ENCODE data around the gene ARID4B.

ARID4B gene

DNA sequence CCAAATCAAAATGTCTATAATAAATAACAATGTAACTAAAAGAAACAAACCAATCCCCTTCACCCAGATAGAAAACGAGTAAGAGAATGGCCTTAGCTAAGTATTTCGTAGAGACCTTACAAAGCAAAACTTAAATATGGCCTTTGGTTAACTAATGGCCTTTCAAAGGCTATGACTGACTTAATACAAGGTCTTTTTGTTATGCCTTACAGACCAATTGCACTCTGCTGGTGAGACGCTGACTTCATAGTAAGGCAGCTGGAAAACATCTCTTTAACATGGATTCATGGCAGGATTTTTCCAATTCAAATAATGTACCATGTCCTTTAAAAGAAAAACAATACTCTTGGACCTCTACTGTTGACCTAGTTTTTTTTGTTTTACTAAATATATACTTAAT, 23.5 kb upstream of the ARID4B start:
- H3K4me1 ChIP-seq (ENCODE audit: insufficient read depth, low read length), result no peaks in the 10 kb centered on the region
- H3K9ac ChIP-seq (ENCODE audit: low read depth, low read length), result no peak overlapping the region
- H3K4me3 ChIP-seq (ENCODE audit: low read length), result no peak overlapping the region
- no peak overlapping the region for H3K27ac ChIP-seq (ENCODE audit: low read depth, low read length)
- no peaks in the 10 kb centered on the region for H3K27me3 ChIP-seq (ENCODE audit: insufficient read depth, low read length)
- no peaks in the 10 kb centered on the region for H3K36me3 ChIP-seq (ENCODE audit: insufficient read depth, low read length)
- H3K9me3 ChIP-seq (ENCODE audit: insufficient read depth, low read depth, low read length), result no peaks in the 10 kb centered on the region
- 84% methylated on average over 3 of the region's 3 CpGs for WGBS

DNA sequence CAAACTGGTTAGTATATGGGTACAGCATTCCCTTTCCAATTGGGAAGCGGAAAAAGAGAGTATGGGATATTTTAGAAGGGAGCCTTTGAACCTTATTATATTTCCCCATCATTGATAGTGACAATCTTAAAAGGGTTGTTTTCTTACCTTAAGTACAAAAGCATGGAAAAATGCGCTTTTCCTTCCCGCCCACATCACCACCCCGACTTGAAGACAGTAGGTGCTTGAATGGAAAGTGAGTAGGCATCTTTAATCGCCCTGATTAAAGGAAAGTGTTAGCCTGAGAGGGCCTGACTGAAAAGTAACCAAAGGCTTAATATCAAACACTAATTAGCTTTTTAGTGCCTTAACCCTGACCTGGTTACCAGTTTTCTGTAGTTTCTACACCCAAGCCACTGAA, 15.7 kb upstream of the ARID4B start:
- H3K27ac ChIP-seq (ENCODE audit: low read depth, low read length), result no peak overlapping the region
- no peaks in the 10 kb centered on the region for H3K4me1 ChIP-seq (ENCODE audit: insufficient read depth, low read length)
- no peaks in the 10 kb centered on the region for H3K9me3 ChIP-seq (ENCODE audit: insufficient read depth, low read depth, low read length)
- H3K9ac ChIP-seq (ENCODE audit: low read depth, low read length), result no peak overlapping the region
- peaks cover 16% of the 10 kb centered on the region for H3K36me3 ChIP-seq (ENCODE audit: insufficient read depth, low read length)
- H3K27me3 ChIP-seq (ENCODE audit: insufficient read depth, low read length), result no peaks in the 10 kb centered on the region
- WGBS, result 96% methylated on average over 3 of the region's 5 CpGs
- no peak overlapping the region for H3K4me3 ChIP-seq (ENCODE audit: low read length)

DNA sequence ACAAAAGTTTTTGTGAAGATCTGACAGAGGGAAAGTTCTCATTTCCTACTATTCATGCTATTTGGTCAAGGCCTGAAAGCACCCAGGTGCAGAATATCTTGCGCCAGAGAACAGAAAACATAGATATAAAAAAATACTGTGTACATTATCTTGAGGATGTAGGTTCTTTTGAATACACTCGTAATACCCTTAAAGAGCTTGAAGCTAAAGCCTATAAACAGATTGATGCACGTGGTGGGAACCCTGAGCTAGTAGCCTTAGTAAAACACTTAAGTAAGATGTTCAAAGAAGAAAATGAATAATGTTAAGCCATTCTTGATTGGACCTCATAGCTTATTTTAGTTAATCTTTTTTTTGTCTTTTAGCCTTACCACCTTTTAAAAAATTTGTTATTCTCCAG, 14.5 kb upstream of the ARID4B start:
- no peaks in the 10 kb centered on the region for H3K4me1 ChIP-seq (ENCODE audit: insufficient read depth, low read length)
- no peak overlapping the region for H3K4me3 ChIP-seq (ENCODE audit: low read length)
- no peak overlapping the region for H3K9ac ChIP-seq (ENCODE audit: low read depth, low read length)
- no peaks in the 10 kb centered on the region for H3K9me3 ChIP-seq (ENCODE audit: insufficient read depth, low read depth, low read length)
- H3K27ac ChIP-seq (ENCODE audit: low read depth, low read length), result no peak overlapping the region
- H3K27me3 ChIP-seq (ENCODE audit: insufficient read depth, low read length), result no peaks in the 10 kb centered on the region
- 91% methylated on average over 2 of the region's 3 CpGs for WGBS
- peaks cover 25% of the 10 kb centered on the region for H3K36me3 ChIP-seq (ENCODE audit: insufficient read depth, low read length)

- WGBS, result 86% methylated on average over 6 of the region's 6 CpGs
- no peaks in the 10 kb centered on the region for H3K4me1 ChIP-seq (ENCODE audit: insufficient read depth, low read length)
- peaks cover 29% of the 10 kb centered on the region for H3K36me3 ChIP-seq (ENCODE audit: insufficient read depth, low read length)
- no peak overlapping the region for H3K27ac ChIP-seq (ENCODE audit: low read depth, low read length)
- H3K27me3 ChIP-seq (ENCODE audit: insufficient read depth, low read length), result no peaks in the 10 kb centered on the region
- no peak overlapping the region for H3K9ac ChIP-seq (ENCODE audit: low read depth, low read length)
- H3K9me3 ChIP-seq (ENCODE audit: insufficient read depth, low read depth, low read length), result no peaks in the 10 kb centered on the region
- no peak overlapping the region for H3K4me3 ChIP-seq (ENCODE audit: low read length)
Measured at GRCh38 chr1:235342039-235342438, 14.1 kb upstream of the ARID4B start.

DNA sequence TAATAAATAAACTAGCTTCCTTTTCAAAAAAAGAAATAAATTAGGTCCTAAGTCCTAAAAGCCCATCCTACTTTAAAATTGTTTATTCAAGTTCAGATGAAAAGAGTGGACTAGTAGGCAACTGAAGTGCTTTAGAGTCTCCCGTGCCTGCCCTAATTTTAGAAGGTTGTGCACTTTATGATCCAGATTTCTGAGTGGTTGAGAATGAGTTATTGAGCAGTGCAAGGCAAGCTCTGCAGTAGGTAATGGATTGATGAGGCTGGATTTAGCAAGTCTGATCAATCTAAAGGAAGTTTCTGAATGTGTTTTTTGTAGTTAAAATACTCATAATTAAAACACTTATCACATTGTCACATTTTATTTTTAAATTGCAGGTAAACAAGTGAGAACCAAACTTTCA, 13.4 kb upstream of the ARID4B start:
- H3K27me3 ChIP-seq (ENCODE audit: insufficient read depth, low read length), result no peaks in the 10 kb centered on the region
- no peak overlapping the region for H3K4me3 ChIP-seq (ENCODE audit: low read length)
- no peak overlapping the region for H3K9ac ChIP-seq (ENCODE audit: low read depth, low read length)
- peaks cover 36% of the 10 kb centered on the region for H3K36me3 ChIP-seq (ENCODE audit: insufficient read depth, low read length)
- no peaks in the 10 kb centered on the region for H3K4me1 ChIP-seq (ENCODE audit: insufficient read depth, low read length)
- 94% methylated on average over 1 of the region's 1 CpG for WGBS
- no peaks in the 10 kb centered on the region for H3K9me3 ChIP-seq (ENCODE audit: insufficient read depth, low read depth, low read length)
- no peak overlapping the region for H3K27ac ChIP-seq (ENCODE audit: low read depth, low read length)

DNA sequence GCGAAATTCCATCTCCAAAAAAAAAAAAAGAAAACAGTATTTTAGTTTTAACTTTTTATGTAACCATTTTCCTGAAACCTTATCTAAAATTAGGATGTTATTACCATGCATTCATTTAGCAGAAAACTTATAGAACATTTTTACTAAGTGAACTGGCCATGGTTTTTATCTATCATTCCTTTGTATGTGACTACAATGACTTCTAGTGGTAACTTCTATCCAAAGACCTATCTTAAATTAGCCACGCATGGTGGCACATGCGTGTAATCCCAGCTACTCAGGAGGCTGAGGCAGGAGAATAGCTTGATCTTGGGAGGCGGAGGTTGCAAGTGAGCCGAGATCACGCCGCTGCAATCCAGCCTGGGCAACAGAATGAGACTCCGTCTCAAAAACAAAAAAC, 11.8 kb upstream of the ARID4B start:
- peaks cover 48% of the 10 kb centered on the region for H3K36me3 ChIP-seq (ENCODE audit: insufficient read depth, low read length)
- H3K9me3 ChIP-seq (ENCODE audit: insufficient read depth, low read depth, low read length), result no peaks in the 10 kb centered on the region
- H3K4me3 ChIP-seq (ENCODE audit: low read length), result no peak overlapping the region
- 79% methylated on average over 7 of the region's 8 CpGs for WGBS
- no peaks in the 10 kb centered on the region for H3K4me1 ChIP-seq (ENCODE audit: insufficient read depth, low read length)
- H3K27me3 ChIP-seq (ENCODE audit: insufficient read depth, low read length), result no peaks in the 10 kb centered on the region
- H3K27ac ChIP-seq (ENCODE audit: low read depth, low read length), result no peak overlapping the region
- H3K9ac ChIP-seq (ENCODE audit: low read depth, low read length), result no peak overlapping the region

GRCh38 chr1:235336903-235337302, 8.9 kb upstream of the ARID4B start:
- no peaks in the 10 kb centered on the region for H3K9me3 ChIP-seq (ENCODE audit: insufficient read depth, low read depth, low read length)
- H3K27me3 ChIP-seq (ENCODE audit: insufficient read depth, low read length), result no peaks in the 10 kb centered on the region
- no peak overlapping the region for H3K9ac ChIP-seq (ENCODE audit: low read depth, low read length)
- no peaks in the 10 kb centered on the region for H3K4me1 ChIP-seq (ENCODE audit: insufficient read depth, low read length)
- no peak overlapping the region for H3K4me3 ChIP-seq (ENCODE audit: low read length)
- H3K27ac ChIP-seq (ENCODE audit: low read depth, low read length), result no peak overlapping the region
- 95% methylated on average over 4 of the region's 4 CpGs for WGBS
- H3K36me3 ChIP-seq (ENCODE audit: insufficient read depth, low read length), result peaks cover 36% of the 10 kb centered on the region

DNA sequence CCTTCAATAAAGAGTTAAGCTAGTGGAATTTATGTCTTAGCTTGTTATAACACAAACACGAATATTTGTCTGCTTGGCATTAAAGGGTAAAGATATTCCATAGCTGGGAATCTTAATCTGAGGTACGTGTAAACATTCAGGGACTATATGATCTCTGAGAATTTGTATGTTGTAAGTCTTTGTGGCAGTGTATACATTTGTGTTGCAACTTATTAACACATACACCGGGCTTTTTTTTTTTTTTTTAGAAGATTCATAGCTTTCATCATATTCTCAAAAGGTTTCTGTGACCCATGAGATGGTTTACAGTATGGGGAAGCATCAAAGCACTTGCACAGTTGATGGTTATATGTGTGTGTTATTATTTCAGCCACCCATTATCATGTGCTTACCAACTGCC, 3.4 kb upstream of the ARID4B start:
- Histone ChIP-seq H3K36me3 (ENCODE audit: insufficient read depth, low read length) (peaks cover 20% of the 10 kb centered on the region), H3K4me3 (ENCODE audit: low read length) (peak overlapping the region; percentile 37), H3K9me3 (ENCODE audit: insufficient read depth, low read depth, low read length) (no peaks in the 10 kb centered on the region), H3K9ac (ENCODE audit: low read depth, low read length) (no peak overlapping the region; the same call in 1 of the 2 replicates), H3K27me3 (ENCODE audit: insufficient read depth, low read length) (no peaks in the 10 kb centered on the region), H3K27ac (ENCODE audit: low read depth, low read length) (no peak overlapping the region), H3K4me1 (ENCODE audit: insufficient read depth, low read length) (peaks cover 17% of the 10 kb centered on the region)
- WGBS, result 94% methylated on average over 2 of the region's 3 CpGs

DNA sequence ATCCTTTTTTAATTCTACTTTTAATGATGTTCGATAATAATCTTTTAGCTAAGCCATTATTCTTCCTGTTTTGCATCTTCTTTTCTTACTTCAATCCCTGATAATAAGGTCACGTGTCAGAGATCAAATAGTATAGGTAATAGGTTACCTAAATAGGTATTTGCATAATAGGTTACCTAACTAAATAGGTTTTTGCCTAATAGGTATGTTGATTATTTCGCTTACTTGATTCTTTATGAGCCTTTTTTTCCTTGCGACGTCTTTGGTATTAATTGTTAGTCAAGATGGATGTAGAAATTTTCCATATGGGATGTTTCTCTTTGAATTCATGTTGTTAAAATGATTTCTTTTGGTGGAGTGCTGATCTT, 2.9 kb upstream of the ARID4B start:
- H3K27me3 ChIP-seq (ENCODE audit: insufficient read depth, low read length), result no peaks in the 10 kb centered on the region
- no peak overlapping the region; the same call in 1 of the 2 replicates for H3K9ac ChIP-seq (ENCODE audit: low read depth, low read length)
- peak overlapping the region; percentile 37 for H3K4me3 ChIP-seq (ENCODE audit: low read length)
- H3K9me3 ChIP-seq (ENCODE audit: insufficient read depth, low read depth, low read length), result no peaks in the 10 kb centered on the region
- peaks cover 22% of the 10 kb centered on the region for H3K4me1 ChIP-seq (ENCODE audit: insufficient read depth, low read length)
- H3K36me3 ChIP-seq (ENCODE audit: insufficient read depth, low read length), result peaks cover 19% of the 10 kb centered on the region
- no peak overlapping the region for H3K27ac ChIP-seq (ENCODE audit: low read depth, low read length)
- WGBS, result 98% methylated on average over 3 of the region's 5 CpGs

GRCh38 chr1:235329139-235329902, 1.3 kb upstream of the ARID4B start:
- Histone ChIP-seq H3K27me3 (ENCODE audit: insufficient read depth, low read length) (no peaks in the 10 kb centered on the region), H3K9me3 (ENCODE audit: insufficient read depth, low read depth, low read length) (no peaks in the 10 kb centered on the region), H3K27ac (ENCODE audit: low read depth, low read length) (peak overlapping the region; percentile 93), H3K36me3 (ENCODE audit: insufficient read depth, low read length) (peaks cover 19% of the 10 kb centered on the region), H3K9ac (ENCODE audit: low read depth, low read length) (peak overlapping the region; percentile 95), H3K4me1 (ENCODE audit: insufficient read depth, low read length) (peaks cover 30% of the 10 kb centered on the region), H3K4me3 (ENCODE audit: low read length) (peak overlapping the region; percentile 77)
- 5% methylated on average over 24 of the region's 24 CpGs for WGBS

GRCh38 chr1:235328271-235329138, 526 bp upstream of the ARID4B start, which contains the start of gene GGPS1:
TSS of gene GGPS1 (plus strand) at chr1:235328570. CDS start at chr1:235335265, 6,695 bp downstream.
- Histone ChIP-seq H3K4me3 (ENCODE audit: low read length) (peak within 1 kb of the TSS; percentile 96), H3K9ac (ENCODE audit: low read depth, low read length) (peak within 1 kb of the TSS; percentile 95), H3K27ac (ENCODE audit: low read depth, low read length) (peak within 1 kb of the TSS; percentile 97), H3K27me3 (ENCODE audit: insufficient read depth, low read length) (no peaks in the 10 kb centered on the region), H3K36me3 (ENCODE audit: insufficient read depth, low read length) (peaks cover 24% of the 10 kb centered on the region), H3K4me1 (ENCODE audit: insufficient read depth, low read length) (peaks cover 30% of the 10 kb centered on the region), H3K9me3 (ENCODE audit: insufficient read depth, low read depth, low read length) (no peaks in the 10 kb centered on the region)
- WGBS, result under 1% methylated on average over 54 of the region's 54 CpGs
